Hematopoietic multipotent progenitor cell treated with erythropoietin and hydrocortisone succinate and interleukin-3 and kit ligand, for 17 days (in vitro differentiated cells): ENCODE results near the gene IGFBPL1.
"Not testable (repeated sequence)": the region's sequence is repeated elsewhere in the genome, so short reads cannot be mapped to it uniquely, and the experiment has no call there.

Source experiments
- DNase-seq: peaks from one replicate; pipeline ENCODE4 v3.0.0-alpha.2; 2015; ENCODE audit warnings: low spot score

Gene IGFBPL1

GRCh38 chr9:38377336-38378083 is 46.7 kb downstream of the IGFBPL1 start:
- DNase-seq: not testable (repeated sequence)

- DNase-seq: no peak
These were observed 48.1 kb downstream of the IGFBPL1 start for GRCh38 chr9:38376021-38376670.

GRCh38 chr9:38375572-38375963 is 48.7 kb downstream of the IGFBPL1 start:
- DNase-seq: no peak

- DNase-seq: no peak
These were observed 49.2 kb downstream of the IGFBPL1 start for GRCh38 chr9:38374847-38375571.

- no peak for DNase-seq
These were observed 50.6 kb downstream of the IGFBPL1 start for GRCh38 chr9:38373679-38374078.

- DNase-seq: no peak
These were observed 51.3 kb downstream of the IGFBPL1 start for GRCh38 chr9:38372762-38373619.

- DNase-seq: no peak
These were observed 52.8 kb downstream of the IGFBPL1 start for GRCh38 chr9:38371495-38371894.

- DNase-seq: no peak
These were observed 54.1 kb downstream of the IGFBPL1 start for GRCh38 chr9:38370176-38370575.

- no peak for DNase-seq
These were observed 55.5 kb downstream of the IGFBPL1 start for GRCh38 chr9:38368731-38369130.

GRCh38 chr9:38367898-38368297 is 56.4 kb downstream of the IGFBPL1 start:
- DNase-seq: no peak

- DNase-seq: no peak
These were observed 60.7 kb downstream of the IGFBPL1 start for GRCh38 chr9:38363589-38363925.

- DNase-seq: peak; percentile 7
These were observed 61.2 kb downstream of the IGFBPL1 start for GRCh38 chr9:38362852-38363588.

GRCh38 chr9:38361473-38361850 is 62.8 kb downstream of the IGFBPL1 start:
- DNase-seq: no peak

- no peak for DNase-seq
These were observed 63.3 kb downstream of the IGFBPL1 start for GRCh38 chr9:38360839-38361472.

GRCh38 chr9:38359689-38360385 is 64.4 kb downstream of the IGFBPL1 start:
- no peak for DNase-seq

- no peak for DNase-seq
These were observed 65.0 kb downstream of the IGFBPL1 start for GRCh38 chr9:38359297-38359653.

GRCh38 chr9:38358390-38359296 is 65.6 kb downstream of the IGFBPL1 start:
- DNase-seq: no peak

GRCh38 chr9:38357350-38358114 is 66.7 kb downstream of the IGFBPL1 start:
- DNase-seq: no peak

- DNase-seq: no peak
These were observed 67.4 kb downstream of the IGFBPL1 start for GRCh38 chr9:38356851-38357250.
